ENCODE data around the gene RALGPS1. TPM values are rescaled to one million over a fixed set of nuclear protein-coding genes. Genes with fewer than 3 reads are reported as not detected.

Gene RALGPS1
- polyA plus RNA-seq, 3 donors = 0.56 to 4.3 (median 2.3) TPM

DNA sequence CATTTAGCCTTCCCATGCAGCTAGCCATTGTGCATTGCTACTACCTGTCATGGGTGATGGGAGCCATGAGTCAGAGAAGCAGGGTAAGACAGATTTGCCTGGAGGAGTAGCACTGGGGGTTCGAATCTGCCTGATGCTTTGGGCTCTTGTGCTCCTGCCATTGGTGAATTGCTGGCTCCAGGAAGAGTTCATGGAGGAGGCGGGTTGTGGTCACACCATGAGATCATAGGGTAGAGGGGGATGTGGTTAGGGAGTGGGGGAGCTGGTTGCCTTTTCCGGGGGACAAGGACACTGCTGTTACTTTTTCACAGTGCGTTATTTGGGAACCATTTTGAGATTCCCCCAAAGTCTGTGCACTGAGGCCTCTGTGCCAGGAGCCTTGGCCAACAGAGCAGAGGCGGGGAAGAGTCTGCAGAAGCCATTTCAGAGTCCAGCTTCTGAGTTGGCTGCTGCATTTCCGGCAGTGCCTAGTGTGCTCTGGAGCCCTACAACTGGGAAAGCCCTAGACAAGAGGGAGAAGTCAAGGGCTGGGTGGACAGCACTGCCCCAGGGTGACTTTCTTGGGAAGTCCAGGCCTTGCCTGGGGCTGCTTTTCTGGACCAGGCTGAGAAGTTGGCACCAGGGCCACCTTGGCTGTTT, 201.6 kb downstream of the RALGPS1 start:
- no peak overlapping the region for H3K27ac ChIP-seq (ENCODE audit: low read depth, low read length)
- 62 to 93% (median 69%) methylated on average over 6 of the region's 6 CpGs for WGBS, 3 donors

DNA sequence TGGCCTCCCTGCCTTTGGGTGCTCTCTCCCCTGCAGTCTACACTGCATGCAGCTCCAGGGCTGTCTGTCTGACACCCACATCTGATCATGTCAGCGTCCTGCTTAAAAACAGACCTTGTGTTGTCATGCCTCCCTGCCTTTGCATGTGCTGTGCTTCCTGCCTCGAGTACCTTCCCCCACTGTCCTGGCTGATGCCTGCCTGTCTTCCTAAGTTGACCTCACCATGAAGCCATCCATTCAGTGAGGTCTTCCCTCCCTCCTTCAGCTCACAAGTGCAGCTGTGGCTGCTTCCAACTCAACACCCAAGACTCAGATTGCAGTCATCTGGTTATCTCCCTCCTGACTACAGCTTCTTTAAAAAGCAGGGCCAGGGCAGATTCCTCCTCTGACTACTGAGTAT, 202.4 kb downstream of the RALGPS1 start:
- WGBS, 3 donors = 60 to 93% (median 65%) methylated on average over 2 of the region's 2 CpGs
- no peak overlapping the region for H3K27ac ChIP-seq (ENCODE audit: low read depth, low read length)

DNA sequence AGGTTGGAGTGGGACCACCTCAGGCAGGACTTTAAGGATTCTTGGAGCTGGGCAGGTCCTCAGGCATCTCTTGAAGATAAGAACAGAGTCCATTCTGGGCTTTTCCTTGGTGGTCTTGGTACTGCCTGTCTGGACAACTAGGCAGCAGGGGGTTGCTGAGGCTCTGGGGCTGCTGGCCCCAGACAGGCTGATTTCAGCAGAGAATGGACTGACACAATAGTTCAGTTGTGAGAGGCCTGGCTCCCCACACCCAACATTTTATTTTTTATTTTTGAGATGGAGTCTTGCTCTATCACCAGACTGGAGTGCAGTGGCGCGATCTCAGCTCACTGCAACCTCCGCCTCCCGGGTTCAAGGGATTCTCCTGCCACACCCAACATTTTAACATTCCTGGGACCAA, 203.2 kb downstream of the RALGPS1 start:
- H3K27ac ChIP-seq (ENCODE audit: low read depth, low read length) = no peak overlapping the region
- 92 to 99% (median 94%) methylated on average over 4 of the region's 4 CpGs for WGBS, 3 donors

DNA sequence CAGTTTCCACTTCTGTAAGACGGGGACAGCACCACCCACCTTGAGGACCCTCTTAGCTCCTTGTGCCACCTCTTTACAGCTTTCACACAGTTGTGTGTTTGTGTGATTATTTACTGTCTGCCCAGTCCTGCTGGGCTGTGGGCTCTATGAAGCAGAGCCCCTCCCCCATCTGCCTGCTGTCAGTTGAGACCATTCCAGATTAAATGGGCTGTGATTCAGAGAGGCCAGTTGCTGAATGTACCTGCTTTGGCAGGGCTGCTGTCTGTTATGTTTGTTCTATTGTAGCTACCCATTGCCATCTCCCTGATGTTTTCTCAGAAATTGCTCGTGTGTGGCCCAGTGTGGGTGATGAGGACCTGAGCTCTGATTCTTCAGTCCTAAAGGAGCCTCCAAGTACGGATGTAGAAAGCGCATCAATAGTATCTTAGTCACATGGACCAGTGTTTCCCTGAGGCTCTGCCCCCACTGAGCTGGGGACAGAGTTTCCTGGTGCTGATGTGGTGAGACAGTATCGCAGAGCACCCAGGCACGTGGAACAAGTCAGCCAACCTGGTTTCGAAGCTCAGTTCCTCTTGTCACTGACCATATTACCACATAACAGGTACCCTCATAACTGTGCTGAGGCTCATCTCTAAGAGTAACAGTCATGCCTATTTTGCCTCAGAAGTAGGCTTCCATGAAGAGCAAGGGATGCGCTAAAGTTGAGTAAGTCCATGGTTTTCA, 204.2 kb downstream of the RALGPS1 start:
- H3K27ac ChIP-seq (ENCODE audit: low read depth, low read length) = no peak overlapping the region
- 78 to 89% (median 85%) methylated on average over 8 of the region's 8 CpGs for WGBS, 3 donors

DNA sequence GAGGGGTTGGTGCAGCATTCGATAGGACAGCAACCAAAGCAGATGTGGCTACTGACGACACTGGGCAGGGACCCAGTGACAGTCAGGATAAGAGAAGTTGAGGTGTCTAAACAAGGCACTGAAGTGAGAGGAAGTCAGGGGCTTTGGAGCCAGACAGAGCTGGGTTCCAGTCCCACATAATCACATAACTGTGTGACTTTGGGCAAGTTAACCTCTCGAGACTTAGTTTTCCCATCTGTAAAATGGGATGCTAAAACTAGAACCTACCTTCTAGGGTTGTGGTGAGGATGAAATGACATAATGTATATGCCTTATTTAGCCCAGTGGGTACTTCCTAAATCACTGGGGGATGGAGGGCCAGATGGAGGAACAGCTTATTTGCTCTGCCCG, 204.7 kb downstream of the RALGPS1 start:
- WGBS, 3 donors = 71 to 97% (median 78%) methylated on average over 4 of the region's 4 CpGs
- H3K27ac ChIP-seq (ENCODE audit: low read depth, low read length) = no peak overlapping the region

DNA sequence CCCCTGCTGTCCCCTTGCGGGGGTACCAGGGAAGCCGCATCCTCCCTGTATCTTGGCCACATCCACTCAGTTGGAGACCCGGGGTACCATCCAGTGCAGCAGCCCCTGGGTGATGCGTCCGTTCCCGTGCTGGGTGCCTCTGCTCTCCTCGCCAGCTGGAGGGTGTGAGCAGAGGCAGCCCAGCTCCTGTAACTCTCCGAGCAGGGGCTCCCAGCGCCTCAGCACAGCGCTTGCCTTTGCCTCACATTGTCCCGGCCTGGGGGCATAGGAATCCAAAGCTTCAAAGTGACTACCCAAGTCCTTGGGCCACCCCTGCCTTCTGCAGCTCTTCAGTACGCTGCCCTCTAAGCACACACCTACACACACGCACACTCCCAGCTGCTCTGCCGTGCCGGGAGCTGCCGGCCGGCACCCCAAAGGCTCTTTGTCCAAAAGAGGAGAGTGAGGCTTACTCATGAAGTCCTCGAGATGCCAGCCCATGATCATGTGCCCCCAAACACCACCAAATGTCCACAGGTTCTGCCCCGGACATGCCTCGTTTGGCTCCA, 207.1 kb downstream of the RALGPS1 start:
- 27 to 73% (median 30%) methylated on average over 20 of the region's 20 CpGs for WGBS, 3 donors
- peak overlapping the region; percentile 3 for H3K27ac ChIP-seq (ENCODE audit: low read depth, low read length)

DNA sequence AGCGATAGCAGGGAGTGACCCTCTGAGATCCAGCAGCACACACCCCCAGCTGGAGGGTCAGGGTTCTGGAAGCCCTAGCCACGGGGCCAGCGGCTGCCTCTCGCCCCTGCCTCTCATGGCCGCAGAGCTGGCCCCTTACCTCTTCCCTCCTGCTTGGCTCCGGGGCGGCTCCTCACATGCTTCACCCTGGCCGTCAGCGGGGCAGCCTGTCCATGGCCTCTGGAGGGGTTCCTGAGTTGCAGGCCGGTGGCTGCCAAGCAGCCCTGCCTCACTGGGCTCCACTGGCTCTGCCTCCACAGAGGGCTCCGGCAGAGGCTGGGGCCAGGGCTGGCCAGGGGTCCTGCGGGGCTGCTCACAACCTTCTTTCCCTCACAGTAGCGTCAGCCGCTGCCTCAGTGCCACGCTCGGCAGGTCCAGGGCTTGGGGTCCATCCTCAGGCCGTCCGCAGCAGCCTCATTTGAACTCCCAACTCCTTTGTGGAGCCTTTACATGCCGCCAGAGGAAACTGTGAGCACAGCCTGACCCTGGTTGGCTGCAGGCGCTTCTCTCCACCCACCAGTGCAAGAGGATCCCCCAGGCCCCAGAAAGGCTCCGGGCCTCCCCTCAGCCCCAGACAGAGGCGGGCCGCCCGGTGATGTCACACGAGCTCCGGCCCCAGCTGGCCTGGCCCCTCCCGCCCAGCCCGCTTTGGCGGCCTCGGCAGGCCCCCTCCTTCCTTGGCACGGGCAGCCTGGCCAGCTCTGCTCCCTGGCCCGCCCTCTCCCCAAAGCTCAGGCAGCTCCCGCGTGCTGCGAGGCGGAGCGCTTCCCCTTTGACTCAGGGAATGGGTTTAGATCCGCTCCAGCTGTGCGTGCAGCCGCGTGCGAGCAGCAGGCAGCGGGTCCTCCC, 207.8 kb downstream of the RALGPS1 start, which contains the start of gene ANGPTL2:
Gene ANGPTL2 (minus strand): TSS at position 460 of the 888 bp plus-strand sequence. CDS start 13,904 bp downstream, outside the sequence.
- WGBS, 3 donors = 4 to 25% (median 8%) methylated on average over 37 to 43 of the region's 43 CpGs
- peak within 1 kb of the TSS; percentile 3 for H3K27ac ChIP-seq (ENCODE audit: low read depth, low read length)

DNA sequence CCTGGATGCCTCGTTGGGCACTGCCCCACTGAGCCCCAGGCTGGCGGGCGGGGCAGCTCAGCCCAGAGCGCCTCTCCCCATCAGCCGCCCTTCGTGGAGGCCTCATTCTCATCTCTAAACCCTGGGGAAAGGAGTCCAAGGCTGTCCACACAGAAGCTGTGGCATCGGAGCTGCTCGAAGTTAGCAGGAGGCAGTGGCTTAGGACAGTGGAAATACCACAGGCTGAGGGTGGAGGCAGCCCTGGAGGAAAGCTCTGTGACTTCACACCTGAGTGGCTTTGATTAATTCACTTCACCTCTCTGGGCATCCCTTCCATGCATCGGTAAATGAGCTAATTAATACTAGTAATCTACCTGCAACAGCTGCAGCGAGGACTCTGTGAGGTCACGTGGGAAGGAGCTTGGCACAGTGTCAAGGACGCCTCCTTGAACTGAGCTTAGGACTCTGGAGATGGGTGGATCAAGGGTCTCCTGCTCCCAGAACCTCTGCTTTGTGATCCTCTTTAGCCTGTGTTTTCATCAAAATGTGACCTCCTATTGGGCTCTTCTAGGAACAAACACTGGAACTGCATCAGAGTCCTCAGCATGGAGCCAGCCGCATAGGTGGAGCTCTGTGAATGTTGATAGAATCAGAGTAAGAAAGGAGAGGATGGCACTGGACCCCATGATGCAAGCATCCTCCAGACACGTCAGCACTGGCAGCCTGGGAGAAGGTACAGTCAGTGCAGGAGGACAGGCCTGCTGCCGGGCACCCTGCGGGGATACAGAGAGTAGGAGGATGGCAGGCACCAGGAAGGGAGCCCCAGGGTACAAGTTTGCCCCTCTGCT, 208.7 kb downstream of the RALGPS1 start:
- WGBS, 3 donors = 28 to 34% (median 32%) methylated on average over 15 to 16 of the region's 16 CpGs

DNA sequence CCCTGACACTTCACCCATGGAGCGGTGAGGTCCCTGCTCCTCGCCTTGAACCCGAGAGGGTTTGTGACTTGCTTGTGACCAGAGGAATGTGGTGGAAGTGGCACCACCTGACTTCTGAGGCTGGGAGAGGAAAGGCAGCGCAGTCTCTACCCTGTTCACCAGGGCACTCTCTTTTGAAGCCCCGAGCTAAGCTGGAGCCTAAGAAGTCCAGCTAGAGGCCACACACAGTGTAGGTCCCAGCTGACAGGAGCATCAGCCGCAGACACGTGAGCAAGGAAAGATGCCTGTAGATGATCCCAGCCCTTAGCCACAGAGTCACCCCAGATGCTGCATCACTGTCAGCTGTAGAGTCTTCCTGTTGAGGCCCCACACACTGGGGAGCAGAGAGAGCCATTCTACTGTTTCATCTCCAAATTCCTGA, 209.5 kb downstream of the RALGPS1 start:
- no peak overlapping the region for H3K27ac ChIP-seq (ENCODE audit: low read depth, low read length)
- 95 to 98% (median 96%) methylated on average over 7 of the region's 7 CpGs for WGBS, 3 donors

More for the DNA sequence above, 208.7 kb downstream of the RALGPS1 start:
- no peak overlapping the region for H3K27ac ChIP-seq (ENCODE audit: low read depth, low read length)

DNA sequence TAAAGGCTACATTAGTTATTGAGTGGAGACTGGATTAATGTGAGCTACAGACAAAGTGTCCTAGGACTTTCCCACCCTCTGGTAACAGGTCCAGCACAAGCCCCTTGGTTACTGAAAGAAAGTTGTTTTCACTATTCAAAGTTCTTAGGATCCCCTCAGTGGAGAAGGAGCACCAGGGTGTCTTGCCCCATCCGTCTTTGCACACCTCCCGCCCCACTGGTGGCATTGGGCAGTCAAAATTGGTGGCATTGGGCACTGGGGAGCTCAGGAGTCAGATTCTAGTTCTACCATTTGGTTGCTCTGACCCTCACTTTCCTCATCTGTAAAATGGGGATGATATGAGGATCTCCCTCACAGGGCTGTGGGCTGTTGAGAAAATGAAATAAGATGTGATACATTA, 210.2 kb downstream of the RALGPS1 start:
- H3K27ac ChIP-seq (ENCODE audit: low read depth, low read length) = no peak overlapping the region
- WGBS, 3 donors = 95 to 100% (median 100%) methylated on average over 2 of the region's 2 CpGs

DNA sequence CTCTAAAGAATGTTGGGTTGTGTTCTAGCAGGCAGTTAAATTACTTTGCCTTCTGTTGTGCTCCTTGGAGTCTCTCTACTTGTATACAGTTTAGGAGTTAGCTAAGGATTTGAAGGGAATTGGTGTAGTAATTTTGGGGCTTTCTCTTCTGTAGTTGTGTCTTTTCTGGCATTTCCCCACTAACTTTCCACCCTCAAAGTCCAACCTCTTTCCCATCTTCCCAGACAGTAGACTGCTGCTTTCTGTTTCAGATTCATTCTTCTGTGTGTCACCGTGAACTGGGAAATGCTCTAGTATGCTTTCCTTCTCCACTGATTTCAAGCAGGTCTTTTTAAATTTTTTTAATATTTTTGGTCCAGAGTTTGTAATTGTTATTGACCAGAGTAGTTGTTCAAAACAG, 212.4 kb downstream of the RALGPS1 start:
- no peak overlapping the region for H3K27ac ChIP-seq (ENCODE audit: low read depth, low read length)
- WGBS, 3 donors = 69 to 85% (median 72%) methylated on average over 1 of the region's 1 CpG

DNA sequence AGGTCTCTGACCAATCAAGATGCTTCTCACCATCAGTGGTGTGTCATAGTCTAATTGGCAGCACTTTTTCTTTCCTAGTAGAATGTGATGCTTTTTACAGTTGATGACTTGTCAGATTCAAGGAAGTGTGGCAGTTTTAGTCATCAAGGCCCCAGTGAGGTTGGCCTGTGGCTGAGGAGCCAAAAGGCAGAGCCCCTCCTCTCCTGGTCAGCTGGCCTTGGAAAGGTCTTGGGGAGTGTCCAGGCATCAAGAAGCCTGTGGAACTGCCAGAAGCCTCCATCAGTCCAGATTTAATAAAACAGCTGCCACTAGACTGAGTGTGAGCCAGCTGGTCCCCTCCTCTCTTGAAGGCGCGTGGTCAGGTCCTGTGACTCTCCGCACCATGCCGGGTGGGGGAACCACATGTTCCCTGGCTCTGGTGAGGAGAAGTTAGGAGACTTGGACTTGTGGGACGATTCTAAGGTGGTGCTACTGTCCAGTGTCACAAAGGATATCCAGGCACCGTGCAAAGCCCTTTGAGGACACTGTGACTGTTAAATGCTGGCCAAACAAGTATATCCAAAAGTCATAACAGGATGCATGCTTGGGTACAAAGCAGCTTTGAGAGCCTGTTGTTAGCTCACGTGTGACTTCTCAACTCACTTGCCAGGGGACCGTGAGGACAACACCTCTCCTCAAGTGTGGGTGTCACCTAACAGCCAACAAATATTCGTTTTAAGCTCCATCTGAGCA, 213.9 kb downstream of the RALGPS1 start:
- 64 to 88% (median 77%) methylated on average over 9 of the region's 9 CpGs for whole genome bisulfite sequencing, 3 donors
- no peak overlapping the region for H3K27ac ChIP-seq (ENCODE audit: low read depth, low read length)

DNA sequence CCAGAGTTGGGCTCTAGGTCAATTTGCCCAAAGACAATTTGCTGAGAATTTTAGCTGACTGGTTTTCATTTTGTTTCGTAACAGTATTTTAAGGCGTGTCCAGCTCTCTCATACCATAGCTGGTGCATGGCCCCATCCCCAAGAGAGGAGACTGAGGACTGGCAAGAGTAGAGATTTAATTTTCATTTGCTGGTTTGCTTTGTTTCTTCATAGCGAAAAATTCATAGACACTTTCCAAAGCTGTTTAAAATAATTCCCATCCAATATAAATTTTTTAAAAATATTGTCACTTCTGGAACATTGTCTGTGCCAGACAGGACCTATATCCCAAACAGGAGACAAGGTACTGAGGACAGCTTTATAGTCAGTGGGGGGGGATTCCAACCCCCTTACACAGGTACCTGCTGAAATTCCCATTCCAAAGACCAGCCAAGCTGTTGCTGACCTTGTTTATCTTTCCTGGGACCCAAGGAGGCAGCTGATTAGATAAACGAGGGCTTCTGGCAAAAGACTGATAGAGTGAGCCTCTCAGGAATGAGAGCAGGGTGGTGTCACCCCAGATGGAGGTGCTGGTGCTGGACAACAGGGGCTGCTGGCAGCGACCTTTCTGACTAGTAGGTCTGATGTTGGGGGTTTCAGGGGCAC, 214.6 kb downstream of the RALGPS1 start:
- H3K27ac ChIP-seq (ENCODE audit: low read depth, low read length) = no peak overlapping the region
- 62 to 75% (median 72%) methylated on average over 5 of the region's 5 CpGs for WGBS, 3 donors

DNA sequence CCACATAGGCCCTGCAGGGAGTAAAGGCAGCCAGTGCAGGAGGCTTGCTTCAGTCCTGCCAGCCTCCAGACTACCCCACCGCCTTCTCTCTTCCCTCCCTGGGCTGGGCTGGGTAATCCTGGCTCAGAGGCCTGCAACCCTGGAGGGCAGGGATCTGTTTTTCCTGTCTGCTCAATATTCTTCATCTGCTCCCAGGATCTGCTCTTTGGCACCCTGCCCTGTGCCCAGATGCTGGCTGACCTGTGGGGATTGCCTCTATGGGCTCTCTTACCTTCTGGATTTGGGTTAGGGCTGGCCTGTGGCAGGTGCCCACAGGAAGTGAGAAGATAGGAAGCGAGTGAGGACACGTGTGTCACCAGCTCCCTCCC, 215.1 kb downstream of the RALGPS1 start:
- 83 to 88% (median 87%) methylated on average over 3 of the region's 3 CpGs for WGBS, 3 donors
- no peak overlapping the region for H3K27ac ChIP-seq (ENCODE audit: low read depth, low read length)

DNA sequence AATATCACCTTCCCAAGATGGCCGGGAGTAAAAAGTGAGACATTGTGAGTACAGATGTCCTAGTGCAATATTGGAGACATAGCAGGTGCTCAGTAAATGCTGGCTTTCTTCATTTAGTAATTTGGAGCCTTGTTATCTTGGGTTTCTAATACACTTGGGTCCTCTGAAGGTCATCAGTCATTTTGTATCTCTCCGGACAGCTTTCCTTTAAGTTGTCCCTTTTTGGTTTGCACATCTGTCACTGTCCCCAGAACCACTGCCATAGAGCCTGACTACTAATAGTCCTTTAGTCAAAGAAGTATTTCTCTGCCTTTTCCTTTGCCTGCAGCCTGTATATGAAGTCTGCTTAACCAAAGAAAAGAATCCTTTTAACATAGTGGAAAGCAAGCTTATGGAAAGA, 215.7 kb downstream of the RALGPS1 start:
- 89 to 94% (median 91%) methylated on average over 2 of the region's 2 CpGs for WGBS, 3 donors
- H3K27ac ChIP-seq (ENCODE audit: low read depth, low read length) = no peak overlapping the region

DNA sequence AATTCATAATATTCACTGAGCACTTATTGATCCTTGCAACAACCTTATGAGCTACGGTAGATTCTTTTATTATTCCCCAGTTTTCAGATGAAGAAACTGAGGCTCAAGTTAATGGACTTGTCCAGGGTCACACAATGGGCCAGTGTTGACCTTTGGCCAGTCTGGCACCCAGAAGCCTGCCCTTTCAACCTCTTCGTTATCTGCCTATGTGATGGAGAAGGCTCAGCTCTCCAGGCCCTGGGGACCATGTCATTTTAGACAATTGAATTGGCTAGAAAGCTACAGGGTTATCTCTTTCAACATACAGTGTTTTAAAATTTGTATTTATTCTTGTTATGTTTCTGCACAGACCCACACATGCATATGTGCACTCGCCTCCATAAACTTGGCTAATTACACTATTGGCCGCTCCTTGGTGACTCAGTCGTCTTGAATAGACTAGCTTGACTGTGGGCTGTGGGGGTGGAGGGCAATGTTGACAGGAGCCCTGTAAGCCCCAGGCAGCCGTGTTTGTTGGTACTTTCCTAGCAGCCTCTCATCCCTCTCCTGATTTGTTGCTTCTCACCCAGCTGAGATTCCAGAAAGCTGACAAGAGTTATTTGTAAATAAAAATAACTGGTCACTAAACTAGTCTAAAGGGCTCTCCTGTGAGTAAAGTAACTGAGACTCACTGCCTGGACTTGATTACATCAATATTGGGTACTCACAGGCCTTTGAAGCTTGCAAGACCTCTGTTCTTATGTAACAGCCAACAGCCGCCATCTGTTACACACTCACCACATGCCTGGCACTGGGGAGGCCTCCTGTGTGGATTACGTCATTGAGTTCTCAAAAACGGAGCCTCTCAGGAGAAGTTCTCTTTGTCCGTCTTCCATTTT, 216.3 kb downstream of the RALGPS1 start:
- 58 to 84% (median 65%) methylated on average over 10 of the region's 10 CpGs for WGBS, 3 donors
- H3K27ac ChIP-seq (ENCODE audit: low read depth, low read length) = no peak overlapping the region

All from adipose tissue (tissue), 3 donors.